Measurements from ENCODE around the gene SHB.

SHB gene

GRCh38 chr9:37923118-37923795 is 145.8 kb downstream of the SHB start:
- Histone ChIP-seq H4K20me1 (ENCODE audit: low read depth, low read length) (no peaks in the 10 kb centered on the region), H3K9me2 (replicated peaks; ENCODE audit: insufficient read depth, low read length) (no peaks in the 10 kb centered on the region), H3K9ac (ENCODE audit: low read length) (no peak overlapping the region), H3K27ac (ENCODE audit: low read depth, low read length) (no peak overlapping the region), H3K27me3 (ENCODE audit: low read length) (no peaks in the 10 kb centered on the region), H2AFZ (ENCODE audit: low read depth, low read length, severe bottlenecking) (no peak overlapping the region), H3K79me2 (ENCODE audit: insufficient read depth, low read length) (no peaks in the 10 kb centered on the region), H3F3A (ENCODE audit: insufficient read depth) (no peaks in the 10 kb centered on the region), H3K9me3 (ENCODE audit: insufficient read depth, low read length) (no peaks in the 10 kb centered on the region), H3K4me3 (ENCODE audit: insufficient read depth, low read length, poor library complexity, severe bottlenecking) (no peak overlapping the region), H3K36me3 (ENCODE audit: low read length) (no peaks in the 10 kb centered on the region), H3K4me2 (ENCODE audit: low read depth, low read length, poor library complexity, severe bottlenecking) (no peak overlapping the region)
- TF ChIP-seq EZH2phosphoT487 (conservative IDR thresholded peaks at IDR 0.05; ENCODE audit: low read length): no peak
- no peak for TF ChIP-seq CTCF (IDR thresholded peaks at IDR 0.05; ENCODE audit: insufficient read depth, low read length, poor library complexity, severe bottlenecking)

- no peaks in the 10 kb centered on the region for H4K20me1 ChIP-seq (ENCODE audit: low read depth, low read length)
- H3K9ac ChIP-seq (ENCODE audit: low read length): no peak overlapping the region
- no peak overlapping the region for H3K4me2 ChIP-seq (ENCODE audit: low read depth, low read length, poor library complexity, severe bottlenecking)
- no peak overlapping the region for H3K27ac ChIP-seq (ENCODE audit: low read depth, low read length)
- no peak overlapping the region for H2AFZ ChIP-seq (ENCODE audit: low read depth, low read length, severe bottlenecking)
- H3K9me3 ChIP-seq (ENCODE audit: insufficient read depth, low read length): no peaks in the 10 kb centered on the region
- no peaks in the 10 kb centered on the region for H3F3A ChIP-seq (ENCODE audit: insufficient read depth)
- H3K36me3 ChIP-seq (ENCODE audit: low read length): no peaks in the 10 kb centered on the region
- H3K27me3 ChIP-seq (ENCODE audit: low read length): no peaks in the 10 kb centered on the region
- no peaks in the 10 kb centered on the region for H3K79me2 ChIP-seq (ENCODE audit: insufficient read depth, low read length)
- H3K9me2 ChIP-seq (replicated peaks; ENCODE audit: insufficient read depth, low read length): no peaks in the 10 kb centered on the region
- TF ChIP-seq CTCF (IDR thresholded peaks at IDR 0.05; ENCODE audit: insufficient read depth, low read length, poor library complexity, severe bottlenecking): no peak
- TF ChIP-seq EZH2phosphoT487 (conservative IDR thresholded peaks at IDR 0.05; ENCODE audit: low read length): no peak
- H3K4me3 ChIP-seq (ENCODE audit: insufficient read depth, low read length, poor library complexity, severe bottlenecking): no peak overlapping the region
Measured at GRCh38 chr9:37922363-37923117, 146.5 kb downstream of the SHB start.

- no peak for TF ChIP-seq EZH2phosphoT487 (conservative IDR thresholded peaks at IDR 0.05; ENCODE audit: low read length)
- no peak for TF ChIP-seq CTCF (IDR thresholded peaks at IDR 0.05; ENCODE audit: insufficient read depth, low read length, poor library complexity, severe bottlenecking)
- Histone ChIP-seq H3K79me2 (ENCODE audit: insufficient read depth, low read length) (no peaks in the 10 kb centered on the region), H3K9me2 (replicated peaks; ENCODE audit: insufficient read depth, low read length) (no peaks in the 10 kb centered on the region), H4K20me1 (ENCODE audit: low read depth, low read length) (no peaks in the 10 kb centered on the region), H3K27me3 (ENCODE audit: low read length) (no peaks in the 10 kb centered on the region), H3K27ac (ENCODE audit: low read depth, low read length) (no peak overlapping the region), H3K36me3 (ENCODE audit: low read length) (no peaks in the 10 kb centered on the region), H3K4me3 (ENCODE audit: insufficient read depth, low read length, poor library complexity, severe bottlenecking) (no peak overlapping the region), H3K4me2 (ENCODE audit: low read depth, low read length, poor library complexity, severe bottlenecking) (no peak overlapping the region), H3K9me3 (ENCODE audit: insufficient read depth, low read length) (no peaks in the 10 kb centered on the region), H2AFZ (ENCODE audit: low read depth, low read length, severe bottlenecking) (no peak overlapping the region), H3K9ac (ENCODE audit: low read length) (no peak overlapping the region), H3F3A (ENCODE audit: insufficient read depth) (no peaks in the 10 kb centered on the region)
Measured at GRCh38 chr9:37921546-37922300, 147.3 kb downstream of the SHB start.
